NCI-H1694 (cell line): Measurements from ENCODE around the gene NRP2.
A peak's percentile ranks its signal among the peaks of the same experiment; 100 is the strongest.

Source experiments
- DNase-seq: peaks from one replicate; lab custom pipeline; 2025; lab: John Stamatoyannopoulos, UW

NRP2 gene

GRCh38 chr2:205808486-205809121 lies 126.3 kb downstream of the NRP2 start:
- DNase-seq, result peak; percentile 57

- DNase-seq, result no peak
Observed at GRCh38 chr2:205811387-205811786, 129.1 kb downstream of the NRP2 start.

DNA sequence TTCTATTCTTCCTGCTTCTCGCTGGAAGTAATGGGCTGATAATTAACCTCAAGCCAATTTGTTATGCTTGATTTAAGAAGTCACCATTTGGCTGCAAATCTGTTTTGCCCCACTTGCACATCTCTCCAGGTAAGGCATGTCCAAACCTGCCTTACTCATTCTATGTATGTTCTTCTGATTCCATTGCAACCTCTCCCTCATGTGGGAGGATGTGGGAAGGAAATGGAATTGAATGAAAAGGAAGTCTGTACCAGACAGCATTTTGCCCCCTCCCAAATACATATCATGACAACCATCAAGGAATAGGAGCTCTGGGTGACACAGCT lies 131.7 kb downstream of the NRP2 start:
- no peak for DNase-seq

DNA sequence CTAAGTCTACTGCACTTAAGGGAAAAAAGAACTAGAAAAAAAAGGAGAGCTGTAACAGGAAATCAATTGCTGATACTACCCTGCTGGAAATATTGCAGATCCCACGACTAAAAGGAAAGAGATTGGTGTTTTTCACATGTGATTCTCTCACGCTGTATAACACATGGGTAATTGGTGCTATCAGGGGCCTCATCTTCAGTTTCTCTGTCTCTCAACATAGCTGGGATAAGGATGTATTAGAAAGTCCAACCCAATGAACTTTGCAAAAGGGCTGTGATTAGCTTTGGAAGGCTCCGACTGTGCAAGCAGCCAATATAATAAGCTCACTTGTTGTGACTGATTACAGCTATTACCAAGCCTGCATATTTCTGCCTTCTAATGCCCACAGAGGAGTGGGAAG lies 133.4 kb downstream of the NRP2 start:
- no peak for DNase-seq

DNA sequence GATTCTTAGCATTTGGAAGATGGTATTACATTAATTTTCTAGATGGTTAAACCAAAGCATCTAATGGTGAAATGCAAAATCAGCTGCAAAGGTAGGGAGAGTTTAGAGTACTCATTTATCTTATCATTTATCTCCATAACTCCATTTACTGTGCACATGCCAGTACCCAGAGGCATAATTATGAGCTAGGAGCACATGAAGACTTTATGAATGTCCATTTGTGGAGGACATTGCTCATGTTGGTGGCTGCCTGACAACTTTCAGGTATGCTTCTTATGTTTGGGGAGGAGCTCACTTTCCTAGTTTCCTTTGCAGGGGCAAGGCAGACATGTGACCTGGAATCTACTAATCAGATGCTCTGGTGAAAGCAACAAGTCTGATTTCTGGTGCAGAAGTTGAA lies 134.0 kb downstream of the NRP2 start:
- DNase-seq, result no peak

DNA sequence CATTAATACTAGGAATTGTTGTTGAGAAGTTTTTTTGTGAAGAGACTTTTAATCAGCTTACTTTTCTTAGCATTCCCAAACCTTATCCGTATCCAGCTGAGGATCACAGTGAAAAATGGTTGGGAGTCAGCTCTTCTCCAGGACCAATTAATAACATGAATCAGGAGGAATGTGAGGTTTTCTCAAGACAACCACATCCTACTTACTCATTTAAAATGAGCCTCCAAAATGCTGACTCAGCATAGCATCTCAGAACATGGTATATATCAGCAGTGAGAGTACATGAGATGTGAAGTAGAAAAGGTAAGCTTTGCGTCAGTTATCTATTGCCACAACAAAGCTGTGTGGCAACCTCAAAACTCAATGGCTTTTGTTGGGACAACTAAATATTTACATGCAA lies 140.3 kb downstream of the NRP2 start:
- no peak for DNase-seq

- DNase-seq, result no peak
Observed at GRCh38 chr2:205827809-205828365, 145.6 kb downstream of the NRP2 start.

- DNase-seq, result no peak
Observed at GRCh38 chr2:205833864-205834263, 151.6 kb downstream of the NRP2 start.

GRCh38 chr2:205834796-205835195 lies 152.5 kb downstream of the NRP2 start:
- DNase-seq, result no peak

DNA sequence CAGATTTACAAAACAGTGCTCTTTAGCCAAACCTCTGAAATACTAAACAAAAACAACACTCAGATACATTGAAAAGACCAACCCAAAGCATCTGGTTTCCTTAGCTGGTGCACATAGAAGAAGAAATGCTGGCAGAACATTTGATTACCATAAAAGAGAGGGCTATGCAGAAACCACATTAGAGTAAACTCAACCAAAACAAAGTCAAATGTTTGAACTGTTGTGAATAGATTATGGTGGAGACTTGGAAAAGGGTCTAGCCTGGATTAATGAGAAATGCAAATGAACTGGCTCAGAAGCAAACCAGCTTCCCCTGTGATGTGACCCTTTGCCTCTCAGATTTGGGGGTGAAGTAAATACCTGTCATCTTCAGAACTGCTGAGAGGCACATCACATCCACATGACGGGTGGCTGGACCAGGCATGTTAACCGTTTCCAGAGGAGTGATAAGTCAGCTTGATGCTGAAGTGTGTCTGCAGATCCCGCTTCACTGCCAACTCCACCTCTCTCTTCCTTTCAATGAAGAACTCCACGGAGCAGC lies 153.0 kb downstream of the NRP2 start:
- no peak for DNase-seq

DNA sequence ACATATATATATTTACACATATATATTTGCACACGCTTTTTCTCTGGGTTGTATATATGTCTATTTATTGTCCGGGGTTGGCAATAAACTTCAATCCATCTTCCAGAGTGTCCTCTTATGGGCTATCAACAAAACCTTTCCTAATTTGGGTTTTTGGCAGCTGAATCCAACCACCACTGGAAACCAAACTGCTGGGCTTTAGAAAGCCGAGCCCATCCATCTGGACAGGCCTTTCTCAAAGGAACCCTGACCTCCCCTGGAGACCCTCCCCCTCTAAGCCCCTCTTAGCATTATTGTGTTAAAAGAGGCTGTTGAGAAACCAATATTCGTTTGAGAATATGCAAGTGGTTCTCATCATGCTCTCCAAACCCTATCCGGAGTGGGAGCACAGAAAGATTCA lies 153.6 kb downstream of the NRP2 start:
- DNase-seq, result no peak

DNA sequence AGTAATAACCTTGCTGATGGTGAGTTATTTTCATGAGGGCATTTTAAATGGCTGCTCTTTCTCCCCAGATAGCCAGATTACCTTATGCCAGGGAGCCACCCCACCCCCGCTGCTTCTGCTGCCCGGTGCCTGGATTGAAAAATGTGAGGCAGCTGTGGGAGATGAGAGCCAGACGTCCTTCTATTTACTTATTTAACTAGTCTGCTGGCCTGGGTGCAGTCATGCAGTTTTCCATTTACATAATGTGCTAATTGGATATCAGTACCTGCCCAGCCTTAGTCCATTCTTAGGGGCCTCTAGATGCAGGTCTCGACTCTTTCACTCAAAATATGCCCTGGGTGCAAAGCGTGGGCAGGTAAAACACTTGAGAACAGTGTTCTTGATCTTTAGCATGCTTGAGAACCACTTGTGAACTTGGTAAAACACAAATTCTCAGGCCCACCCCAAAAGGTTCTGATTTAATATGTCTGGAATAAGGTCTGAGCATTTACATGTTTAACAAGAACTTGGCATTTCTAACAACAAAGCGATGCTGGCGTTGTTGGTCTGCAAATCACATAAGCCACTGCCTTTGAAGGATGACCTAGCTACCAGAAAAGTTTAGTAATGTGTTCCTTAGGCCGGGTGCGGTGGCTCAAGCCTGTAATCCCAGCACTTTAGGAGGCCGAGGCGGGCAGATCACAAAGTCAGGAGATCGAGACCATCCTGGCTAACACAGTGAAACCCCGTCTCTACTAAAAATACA lies 154.3 kb downstream of the NRP2 start:
- no peak for DNase-seq

- DNase-seq, result no peak
Observed at GRCh38 chr2:205837663-205838062, 155.4 kb downstream of the NRP2 start.

GRCh38 chr2:205845446-205845845 lies 163.1 kb downstream of the NRP2 start:
- DNase-seq, result no peak
